Esophagus squamous epithelium (tissue), 5 donors: ENCODE results near the gene TBX15. TPM values are rescaled to one million over a fixed set of nuclear protein-coding genes. Genes with fewer than 3 reads are reported as not detected.

ENCODE experiments used
- DNase-seq: peaks from one replicate; lab custom pipeline; 2025; lab: John Stamatoyannopoulos, UW
- H3K27ac ChIP-seq, 4 donors: fragments of 200-600 bp; sonication (generic); one replicate each; pipeline ENCODE4 v1.5.1; 2016 to 2019; ENCODE audit warnings: mild to moderate bottlenecking in 1 of 4
- H3K27me3 ChIP-seq, 4 donors: fragments of 200-600 bp; sonication (generic); 1 replicate in 3 of 4; 2 replicates in 1 of 4; pipeline versions ENCODE4 v1.5.1 to v1.6.0; 2017 to 2021; ENCODE audit warnings: antibody characterized with exemption in 1 of 4
- H3K36me3 ChIP-seq, 3 donors: fragments of 200-600 bp; sonication (generic); one replicate each; pipeline ENCODE4 v1.5.1; 2016 to 2019
- H3K4me1 ChIP-seq, 3 donors: fragments of 200-600 bp; sonication (generic); one replicate each; pipeline ENCODE4 v1.5.1; 2017 to 2019
- H3K4me3 ChIP-seq, 4 donors: fragments of 200-600 bp; sonication (generic); 1 replicate in 3 of 4; 2 replicates in 1 of 4; pipeline ENCODE4 v1.5.1; 2016 to 2019; ENCODE audit warnings: mild to moderate bottlenecking in 2 of 4, moderate library complexity in 1 of 4
- H3K9me3 ChIP-seq, 3 donors: fragments of 200-600 bp; sonication (generic); one replicate each; pipeline ENCODE4 v1.5.1; 2016 to 2019
- CTCF ChIP-seq, 6 experiments: fragments of 450-650 bp in 4 of 6; fragments of 200-600 bp in 2 of 6; sonication (generic) in 2 of 6; IDR thresholded peaks; one replicate each; pipeline ENCODE4 v1.5.1; 2016 to 2019; ENCODE audit warnings: antibody characterized with exemption in 6 of 6, mild to moderate bottlenecking in 4 of 6, moderate library complexity in 4 of 6
- POLR2A ChIP-seq, 4 donors: fragments of 450-650 bp; IDR thresholded peaks; one replicate each; pipeline ENCODE4 v1.6.1; 2017; ENCODE audit warnings: antibody characterized with exemption in 4 of 4, mild to moderate bottlenecking in 4 of 4, moderate library complexity in 3 of 4
- WGBS, 2 donors: methylation state at CpG; one replicate each; pipeline ENCODE4 v1.1.5; 2018; 5-methylcytosine and 5-hydroxymethylcytosine counted together
- intact Hi-C: fragments of 100-400 bp; cut with DNase I; formaldehyde crosslinking; loops from one replicate; pipeline ENCODE4 v1.15.0; 2022
- total RNA-seq, 4 donors: library from RNA; depleted of rRNA; stranded (reverse); fragments of >200 nt; gene quantifications; one replicate each; pipeline ENCODE4 v1.1.0, GENCODE V29; 2016
- donor health status: DM: yes; HTN: yes; CAD: no.

The TBX15 gene
- total RNA-seq, 4 donors from 2014 or later: 0.15 to 0.19 TPM; not detected in 2

GRCh38 chr1:118992868-118993699, 4.9 kb upstream of the TBX15 start:
- Histone ChIP-seq H3K4me3 (no peak overlapping the region), H3K36me3 (no peaks in the 10 kb centered on the region), H3K27ac (no peak overlapping the region), H3K4me1 (peaks cover 0 to 17% (median 1%) of the 10 kb centered on the region in 3 donors), H3K27me3 (peaks cover 7 to 100% (median 54%) of the 10 kb centered on the region in 4 donors), H3K9me3 (no peaks in the 10 kb centered on the region)
- no peak for TF ChIP-seq POLR2A (IDR thresholded peaks at IDR 0.05)
- TF ChIP-seq CTCF (IDR thresholded peaks at IDR 0.05): no peak
- intact Hi-C loops: no loop called here
- 16 to 26% methylated on average over 10 to 18 of the region's 53 CpGs for WGBS, 2 donors
- DNase-seq: no peak

GRCh38 chr1:118992237-118992825, 4.2 kb upstream of the TBX15 start:
- TF ChIP-seq POLR2A (IDR thresholded peaks at IDR 0.05): no peak
- TF ChIP-seq CTCF (IDR thresholded peaks at IDR 0.05): no peak
- peaks cover 7 to 100% (median 57%) of the 10 kb centered on the region in 4 donors for H3K27me3 ChIP-seq
- WGBS, 2 donors: 30 to 38% methylated on average over 22 of the region's 22 CpGs
- peaks cover 7 to 25% (median 9%) of the 10 kb centered on the region in 3 donors for H3K4me1 ChIP-seq
- H3K9me3 ChIP-seq: no peaks in the 10 kb centered on the region
- H3K4me3 ChIP-seq: no peak overlapping the region
- no peak overlapping the region for H3K27ac ChIP-seq
- intact Hi-C loops: no loop called here
- no peaks in the 10 kb centered on the region for H3K36me3 ChIP-seq
- no peak for DNase-seq

GRCh38 chr1:118991448-118991847, 3.3 kb upstream of the TBX15 start:
- DNase-seq: no peak
- Histone ChIP-seq H3K4me3 (no peak overlapping the region), H3K27me3 (peaks cover 9 to 100% (median 64%) of the 10 kb centered on the region in 4 donors), H3K36me3 (no peaks in the 10 kb centered on the region), H3K9me3 (no peaks in the 10 kb centered on the region), H3K27ac (no peak overlapping the region), H3K4me1 (peaks cover 12 to 34% (median 16%) of the 10 kb centered on the region in 3 donors)
- 27 to 60% methylated on average over 4 of the region's 4 CpGs for WGBS, 2 donors
- intact Hi-C loops: no loop called here
- no peak for TF ChIP-seq POLR2A (IDR thresholded peaks at IDR 0.05)
- TF ChIP-seq CTCF (IDR thresholded peaks at IDR 0.05): no peak

- Histone ChIP-seq H3K9me3 (no peaks in the 10 kb centered on the region), H3K27me3 (peaks cover 13 to 100% (median 72%) of the 10 kb centered on the region in 4 donors), H3K36me3 (no peaks in the 10 kb centered on the region), H3K4me3 (no peak overlapping the region), H3K4me1 (peaks cover 12 to 42% (median 18%) of the 10 kb centered on the region in 3 donors), H3K27ac (no peak overlapping the region)
- intact Hi-C loops: no loop called here
- DNase-seq: no peak
- 74 to 78% methylated on average over 6 to 8 of the region's 8 CpGs for WGBS, 2 donors
- TF ChIP-seq CTCF (IDR thresholded peaks at IDR 0.05) (no peak), POLR2A (IDR thresholded peaks at IDR 0.05) (no peak)
Measured at GRCh38 chr1:118990513-118991152, 2.5 kb upstream of the TBX15 start.
